ENCODE results near the gene ARID4A. TPM values are rescaled to one million over a fixed set of nuclear protein-coding genes. Genes with fewer than 3 reads are reported as not detected.

Gene ARID4A
- polyA plus RNA-seq, 3 donors = 6.5 to 13.2 (median 10.5) TPM

GRCh38 chr14:58362798-58363412, 64.5 kb downstream of the ARID4A start:
- Histone ChIP-seq H3K4me3 (replicated peaks in 1 of 3; ENCODE audit: low read depth in 2 of 3, low read length in 3 of 3) (no peak overlapping the region), H3K79me2 (ENCODE audit: insufficient read depth, low read length) (no peaks in the 10 kb centered on the region), H3K9me3 (replicated peaks in 1 of 2; ENCODE audit: control insufficient read depth in 1 of 2, insufficient read depth in 1 of 2, low read length in 2 of 2) (no peaks in the 10 kb centered on the region), H3K9ac (ENCODE audit: insufficient read depth, low read length, poor library complexity, severe bottlenecking) (no peak overlapping the region), H3K27ac (ENCODE audit: low read depth in 1 of 2, low read length in 2 of 2) (peak overlapping the region in 1 of 2 donors; percentile 18), H3K4me2 (replicated peaks; ENCODE audit: extremely low read depth, low read length, poor library complexity, severe bottlenecking) (no peak overlapping the region), H3K36me3 (replicated peaks in 1 of 2; ENCODE audit: control insufficient read depth in 1 of 2, insufficient read depth in 2 of 2, low read length in 2 of 2) (peaks cover 77 to 97% of the 10 kb centered on the region in 2 donors), H3K27me3 (ENCODE audit: control insufficient read depth in 2 of 2, insufficient read depth in 2 of 2, low read length in 2 of 2) (no peaks in the 10 kb centered on the region), H2AFZ (ENCODE audit: insufficient read depth, low read depth, low read length, poor library complexity, severe bottlenecking) (no peak overlapping the region), H4K20me1 (ENCODE audit: insufficient read depth, low read length) (peaks cover 10% of the 10 kb centered on the region), H3K4me1 (ENCODE audit: control insufficient read depth in 1 of 2, insufficient read depth in 2 of 2, low read length in 2 of 2) (peaks cover 0 to 4% of the 10 kb centered on the region in 2 donors)
- Mint-ChIP-seq H3K27ac (no peak overlapping the region), H3K4me1 (peaks cover 8% of the 10 kb centered on the region), H3K36me3 (peaks cover 61 to 77% of the 10 kb centered on the region in 2 donors), H3K27me3 (ENCODE audit: low read depth in 3 of 3) (no peaks in the 10 kb centered on the region), H3K9me3 (no peaks in the 10 kb centered on the region), H3K4me3 (no peak overlapping the region)
- TF ChIP-seq CTCF (IDR thresholded peaks at IDR 0.05) = no peak
- intact Hi-C loops (cut with micrococcal nuclease) = no loop called here
- DNase-seq = no peak
- WGBS (ENCODE audit: insufficient coverage) = no CpG with 5 or more reads among the region's 3 CpGs

- Mint-ChIP-seq H3K4me3 (no peak overlapping the region), H3K36me3 (peaks cover 67 to 79% of the 10 kb centered on the region in 2 donors), H3K27ac (peak overlapping the region in 3 of 7 donors; percentile 17 to 26 (median 19)), H3K9me3 (no peaks in the 10 kb centered on the region), H3K4me1 (peaks cover 8% of the 10 kb centered on the region), H3K27me3 (ENCODE audit: low read depth in 3 of 3) (no peaks in the 10 kb centered on the region)
- Histone ChIP-seq H3K36me3 (replicated peaks in 1 of 2; ENCODE audit: control insufficient read depth in 1 of 2, insufficient read depth in 2 of 2, low read length in 2 of 2) (peaks cover 85 to 99% of the 10 kb centered on the region in 2 donors), H3K27me3 (ENCODE audit: control insufficient read depth in 2 of 2, insufficient read depth in 2 of 2, low read length in 2 of 2) (no peaks in the 10 kb centered on the region), H2AFZ (ENCODE audit: insufficient read depth, low read depth, low read length, poor library complexity, severe bottlenecking) (no peak overlapping the region), H4K20me1 (ENCODE audit: insufficient read depth, low read length) (peaks cover 10% of the 10 kb centered on the region), H3K9me3 (replicated peaks in 1 of 2; ENCODE audit: control insufficient read depth in 1 of 2, insufficient read depth in 1 of 2, low read length in 2 of 2) (no peaks in the 10 kb centered on the region), H3K4me3 (replicated peaks in 1 of 3; ENCODE audit: low read depth in 2 of 3, low read length in 3 of 3) (no peak overlapping the region), H3K9ac (ENCODE audit: insufficient read depth, low read length, poor library complexity, severe bottlenecking) (no peak overlapping the region), H3K4me2 (replicated peaks; ENCODE audit: extremely low read depth, low read length, poor library complexity, severe bottlenecking) (no peak overlapping the region), H3K79me2 (ENCODE audit: insufficient read depth, low read length) (no peaks in the 10 kb centered on the region), H3K4me1 (ENCODE audit: control insufficient read depth in 1 of 2, insufficient read depth in 2 of 2, low read length in 2 of 2) (peaks cover 0 to 4% of the 10 kb centered on the region in 2 donors), H3K27ac (ENCODE audit: low read depth in 1 of 2, low read length in 2 of 2) (peak overlapping the region in 1 of 2 donors; percentile 12)
- WGBS (ENCODE audit: insufficient coverage) = 92% methylated on average over 2 of the region's 4 CpGs
- intact Hi-C loops (cut with micrococcal nuclease) = no loop called here
- no peak for DNase-seq
- no peak for TF ChIP-seq CTCF (IDR thresholded peaks at IDR 0.05)
These were observed 66.0 kb downstream of the ARID4A start for GRCh38 chr14:58364316-58364715.

Measured in CD14-positive monocyte (primary cell).